KMS-11 (cell line): ENCODE measurements around the gene IQSEC1.

ENCODE experiments used
- H2AFZ ChIP-seq: fragments of 200-600 bp; sonication (generic); 2 replicates; pipeline ENCODE4 v1.6.1; 2016; ENCODE audit warnings: antibody characterized with exemption, mixed run types, low read depth
- H3K27ac ChIP-seq: fragments of 200-600 bp; sonication (generic); 2 replicates; pipeline ENCODE4 v1.6.1; 2016; ENCODE audit warnings: mild to moderate bottlenecking, mixed run types
- H3K27me3 ChIP-seq: fragments of 200-600 bp; sonication (generic); 2 replicates; pipeline ENCODE4 v1.6.1; 2017; ENCODE audit warnings: mild to moderate bottlenecking, low read depth, mixed run types, moderate library complexity; ENCODE audit not compliant: insufficient read depth
- H3K36me3 ChIP-seq: fragments of 200-600 bp; sonication (generic); 2 replicates; pipeline ENCODE4 v1.6.1; 2017; ENCODE audit warnings: mild to moderate bottlenecking, mixed run types; ENCODE audit not compliant: insufficient read depth
- H3K4me1 ChIP-seq: fragments of 200-600 bp; sonication (generic); 2 replicates; pipeline ENCODE4 v1.6.1; 2016; ENCODE audit warnings: mild to moderate bottlenecking, low read depth, mixed run types; ENCODE audit not compliant: poor library complexity, severe bottlenecking
- H3K4me2 ChIP-seq: fragments of 200-600 bp; sonication (generic); 2 replicates; pipeline ENCODE4 v1.7.0; 2016; ENCODE audit warnings: mild to moderate bottlenecking, mixed run types
- H3K4me3 ChIP-seq: fragments of 200-600 bp; sonication (generic); IDR thresholded peaks from 2 replicates; pipeline ENCODE4 v1.6.1; 2017; ENCODE audit warnings: low read depth, low read length, mixed read lengths; ENCODE audit not compliant: insufficient read depth
- H3K79me2 ChIP-seq: fragments of 200-600 bp; sonication (generic); 2 replicates; pipeline ENCODE4 v1.6.1; 2016; ENCODE audit warnings: low read depth, mixed run types; ENCODE audit not compliant: insufficient read depth
- H3K9ac ChIP-seq: fragments of 200-600 bp; sonication (generic); 2 replicates; pipeline ENCODE4 v1.6.1; 2016; ENCODE audit warnings: mild to moderate bottlenecking, mixed run types
- H4K20me1 ChIP-seq: fragments of 200-600 bp; sonication (generic); 2 replicates; pipeline ENCODE4 v1.6.1; 2016; ENCODE audit warnings: mild to moderate bottlenecking, mixed run types; ENCODE audit not compliant: insufficient read depth
- TF ChIP-seq, protein P1 (sequence below): fragments of 200-600 bp; sonication (generic); conservative IDR thresholded peaks from 2 replicates; pipeline ENCODE4 v1.6.1; 2017; ENCODE audit warnings: low read depth, mild to moderate bottlenecking, antibody characterized with exemption, low read length, moderate library complexity, mixed read lengths

Gene IQSEC1

DNA sequence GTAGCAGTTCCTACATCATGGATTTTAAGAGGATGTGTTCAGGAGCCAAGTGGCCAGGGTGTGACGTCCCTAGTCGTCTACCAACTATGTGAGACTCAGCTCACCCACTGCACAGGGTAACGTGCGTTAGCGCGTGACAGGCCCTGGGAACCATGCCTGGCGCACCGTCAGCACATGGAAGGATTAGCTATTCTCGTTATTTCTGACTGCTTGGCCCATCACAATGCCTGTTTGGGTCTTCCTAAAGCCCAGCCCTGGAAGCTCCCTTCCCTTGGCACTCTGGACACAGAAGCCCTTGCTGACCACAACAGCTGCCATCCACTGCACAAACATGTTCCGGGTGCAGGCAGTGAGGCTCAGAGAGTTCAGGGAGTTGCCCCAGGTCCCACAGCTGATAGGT is 140.9 kb downstream of the IQSEC1 start:
- no peak overlapping the region for H2AFZ ChIP-seq
- H3K4me2 ChIP-seq, result no peak overlapping the region
- no peak overlapping the region for H3K27ac ChIP-seq
- no peaks in the 10 kb centered on the region for H3K27me3 ChIP-seq
- no peaks in the 10 kb centered on the region for H3K4me1 ChIP-seq
- H3K9ac ChIP-seq, result no peak overlapping the region
- TF ChIP-seq, protein P1, sequence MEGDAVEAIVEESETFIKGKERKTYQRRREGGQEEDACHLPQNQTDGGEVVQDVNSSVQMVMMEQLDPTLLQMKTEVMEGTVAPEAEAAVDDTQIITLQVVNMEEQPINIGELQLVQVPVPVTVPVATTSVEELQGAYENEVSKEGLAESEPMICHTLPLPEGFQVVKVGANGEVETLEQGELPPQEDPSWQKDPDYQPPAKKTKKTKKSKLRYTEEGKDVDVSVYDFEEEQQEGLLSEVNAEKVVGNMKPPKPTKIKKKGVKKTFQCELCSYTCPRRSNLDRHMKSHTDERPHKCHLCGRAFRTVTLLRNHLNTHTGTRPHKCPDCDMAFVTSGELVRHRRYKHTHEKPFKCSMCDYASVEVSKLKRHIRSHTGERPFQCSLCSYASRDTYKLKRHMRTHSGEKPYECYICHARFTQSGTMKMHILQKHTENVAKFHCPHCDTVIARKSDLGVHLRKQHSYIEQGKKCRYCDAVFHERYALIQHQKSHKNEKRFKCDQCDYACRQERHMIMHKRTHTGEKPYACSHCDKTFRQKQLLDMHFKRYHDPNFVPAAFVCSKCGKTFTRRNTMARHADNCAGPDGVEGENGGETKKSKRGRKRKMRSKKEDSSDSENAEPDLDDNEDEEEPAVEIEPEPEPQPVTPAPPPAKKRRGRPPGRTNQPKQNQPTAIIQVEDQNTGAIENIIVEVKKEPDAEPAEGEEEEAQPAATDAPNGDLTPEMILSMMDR, result no peak
- H3K79me2 ChIP-seq, result no peaks in the 10 kb centered on the region
- H4K20me1 ChIP-seq, result no peaks in the 10 kb centered on the region
- H3K4me3 ChIP-seq, result no peak overlapping the region
- H3K36me3 ChIP-seq, result no peaks in the 10 kb centered on the region

DNA sequence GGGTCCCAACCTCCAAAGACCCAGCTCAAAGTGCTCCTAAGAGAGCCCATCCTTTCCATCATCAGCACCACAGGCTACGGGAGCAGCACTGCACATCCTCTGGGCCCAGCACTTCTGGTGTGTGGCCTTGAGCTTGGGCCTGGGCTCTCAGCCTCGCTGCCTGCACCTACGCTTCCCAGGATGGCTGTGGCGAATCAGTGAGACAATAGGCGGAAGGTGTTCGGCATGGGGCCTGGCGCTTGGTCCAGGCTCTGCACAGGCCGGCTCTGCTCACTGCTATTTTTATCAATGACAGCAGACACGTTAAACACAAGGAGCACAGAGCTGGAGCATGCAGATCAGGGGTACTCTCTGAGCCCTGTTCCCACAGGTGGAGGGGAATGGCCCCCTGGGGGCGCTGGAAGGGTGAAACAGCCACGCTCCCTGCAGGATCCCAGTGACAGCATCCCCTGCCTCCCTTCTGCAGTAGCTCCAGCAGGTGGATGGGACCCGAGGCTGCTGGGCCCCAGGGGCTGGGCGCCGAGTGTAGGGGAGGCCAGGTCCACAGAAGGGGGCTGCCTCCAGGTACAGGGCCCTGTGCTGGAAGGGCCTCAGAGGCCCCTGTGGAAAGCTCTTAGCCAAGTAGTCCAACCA is 141.8 kb downstream of the IQSEC1 start:
- TF ChIP-seq, protein P1, result no peak
- no peak overlapping the region for H2AFZ ChIP-seq
- no peak overlapping the region for H3K4me3 ChIP-seq
- H3K9ac ChIP-seq, result no peak overlapping the region
- no peaks in the 10 kb centered on the region for H4K20me1 ChIP-seq
- no peaks in the 10 kb centered on the region for H3K4me1 ChIP-seq
- H3K79me2 ChIP-seq, result no peaks in the 10 kb centered on the region
- H3K27ac ChIP-seq, result no peak overlapping the region
- no peaks in the 10 kb centered on the region for H3K36me3 ChIP-seq
- H3K4me2 ChIP-seq, result no peak overlapping the region
- no peaks in the 10 kb centered on the region for H3K27me3 ChIP-seq

DNA sequence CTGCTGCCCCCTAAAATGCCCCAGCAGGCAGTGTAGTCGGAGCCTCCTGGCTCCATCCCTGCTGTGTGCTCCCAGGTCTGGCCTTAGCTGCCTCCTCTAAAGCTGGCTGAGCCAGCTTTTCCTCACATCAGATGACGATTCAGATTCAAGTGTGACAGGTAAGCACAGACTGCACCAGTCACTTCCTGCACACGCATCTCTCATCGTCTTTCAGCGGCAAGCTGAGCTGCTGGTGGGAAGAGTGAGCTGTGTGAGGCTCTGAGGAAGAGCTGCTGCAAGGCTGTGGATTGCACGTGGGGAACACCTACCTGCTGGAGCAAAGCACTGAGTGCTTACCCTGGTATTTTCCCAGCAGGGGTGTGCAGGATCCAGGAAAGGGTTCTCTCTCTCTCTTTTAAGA is 143.4 kb downstream of the IQSEC1 start:
- TF ChIP-seq, protein P1, result no peak
- no peak overlapping the region for H3K27ac ChIP-seq
- H3K27me3 ChIP-seq, result no peaks in the 10 kb centered on the region
- H3K36me3 ChIP-seq, result no peaks in the 10 kb centered on the region
- H3K9ac ChIP-seq, result no peak overlapping the region
- H3K4me3 ChIP-seq, result no peak overlapping the region
- H3K4me2 ChIP-seq, result no peak overlapping the region
- H3K79me2 ChIP-seq, result no peaks in the 10 kb centered on the region
- no peaks in the 10 kb centered on the region for H4K20me1 ChIP-seq
- H2AFZ ChIP-seq, result no peak overlapping the region
- no peaks in the 10 kb centered on the region for H3K4me1 ChIP-seq

DNA sequence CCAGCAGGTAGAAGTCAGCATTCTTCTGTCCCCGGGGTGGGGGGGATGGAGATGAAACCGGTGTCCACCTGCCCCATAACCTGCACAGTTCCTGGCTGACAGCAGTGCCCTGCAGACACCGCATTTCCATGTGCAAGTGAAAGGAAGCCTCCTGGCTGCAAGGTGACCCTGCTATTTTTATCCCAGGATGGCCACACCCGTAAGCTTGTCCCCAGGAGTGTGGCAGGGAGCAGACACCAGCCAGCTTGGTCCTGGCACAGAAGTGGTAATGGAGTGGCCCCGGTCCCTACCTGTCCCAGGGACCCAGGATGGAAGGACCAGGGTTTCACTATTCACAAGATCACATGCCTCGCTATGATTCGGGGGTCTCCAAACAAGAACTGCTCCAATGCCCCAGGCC is 146.6 kb downstream of the IQSEC1 start:
- H4K20me1 ChIP-seq, result no peaks in the 10 kb centered on the region
- no peak overlapping the region for H3K9ac ChIP-seq
- H3K4me1 ChIP-seq, result no peaks in the 10 kb centered on the region
- no peak overlapping the region for H3K27ac ChIP-seq
- H3K4me2 ChIP-seq, result no peak overlapping the region
- H2AFZ ChIP-seq, result no peak overlapping the region
- H3K4me3 ChIP-seq, result no peak overlapping the region
- H3K27me3 ChIP-seq, result no peaks in the 10 kb centered on the region
- TF ChIP-seq, protein P1, result no peak
- no peaks in the 10 kb centered on the region for H3K79me2 ChIP-seq
- no peaks in the 10 kb centered on the region for H3K36me3 ChIP-seq
